PC-3 (cell line): ENCODE data around the gene KRTAP10-7. TPM values are rescaled to one million over a fixed set of nuclear protein-coding genes. Genes with fewer than 3 reads are reported as not detected.
"Not testable (repeated sequence)": the region's sequence is repeated elsewhere in the genome, so short reads cannot be mapped to it uniquely, and the experiment has no call there.

Experiments
- ATAC-seq: fragments of 200-7000 bp; cut with Tn5 transposase; 2 replicates; pipeline ENCODE4 v1.9.1; 2020; ENCODE audit warnings: mild to moderate bottlenecking, moderate library complexity
- BruUV-seq: library from RNA; stranded (reverse); fragments of 400-500 nt; replicated peaks from 2 replicates; lab custom pipeline; 2021; lab: Mats Ljungman, UMichigan
- CTCF ChIA-PET: fragments of 300-600 bp; sonication (Branson Sonifier 250); formaldehyde crosslinking; loops from one replicate; lab custom pipeline; 2022; ENCODE audit warnings: antibody characterized with exemption; lab: Charles Lee
- POLR2A ChIA-PET: fragments of 300-600 bp; sonication (Branson Sonifier 250); formaldehyde crosslinking; loops from one replicate; lab custom pipeline; 2022; ENCODE audit warnings: antibody characterized with exemption; ENCODE audit not compliant: unreplicated experiment; lab: Charles Lee
- DNase-seq: peaks from one replicate; pipeline ENCODE4 v3.0.0-alpha.2; 2015
- H2AFZ ChIP-seq: fragments of 300-600 bp; sonication (generic); 2 replicates; pipeline ENCODE4 v1.6.0; 2016; ENCODE audit warnings: antibody characterized with exemption, low read length
- H3F3A ChIP-seq: fragments of 300-600 bp; sonication (generic); one replicate; pipeline ENCODE4 v1.6.0; 2017; ENCODE audit warnings: antibody characterized with exemption, low read length, control low read depth, mild to moderate bottlenecking; ENCODE audit not compliant: unreplicated experiment
- H3K27ac ChIP-seq: fragments of 300-600 bp; sonication (generic); 2 replicates; pipeline ENCODE4 v1.5.1; 2016; ENCODE audit warnings: mild to moderate bottlenecking, low read length
- H3K27me3 ChIP-seq: fragments of 300-600 bp; sonication (generic); 2 replicates; pipeline ENCODE4 v1.6.1; 2016; ENCODE audit warnings: low read length, mixed read lengths
- H3K36me3 ChIP-seq: fragments of 300-600 bp; sonication (generic); 2 replicates; pipeline ENCODE4 v1.6.1; 2016; ENCODE audit warnings: low read depth, mixed run types, low read length, mixed read lengths
- H3K4me1 ChIP-seq: fragments of 300-600 bp; sonication (generic); 2 replicates; pipeline ENCODE4 v1.5.1; 2016; ENCODE audit warnings: low read length; ENCODE audit not compliant: insufficient read depth
- H3K4me2 ChIP-seq: fragments of 300-600 bp; sonication (generic); 2 replicates; pipeline ENCODE4 v1.6.0; 2016; ENCODE audit warnings: low read length
- H3K4me3 ChIP-seq: fragments of 300-600 bp; sonication (generic); 2 replicates; pipeline ENCODE4 v1.5.1; 2016; ENCODE audit warnings: mild to moderate bottlenecking, low read length, mixed read lengths
- H3K79me2 ChIP-seq: fragments of 300-600 bp; sonication (generic); 2 replicates; pipeline ENCODE4 v1.6.1; 2017; ENCODE audit warnings: low read length, mixed read lengths
- H3K9ac ChIP-seq: fragments of 300-600 bp; sonication (generic); 2 replicates; pipeline ENCODE4 v1.6.0; 2016; ENCODE audit warnings: mild to moderate bottlenecking, low read length
- H3K9me2 ChIP-seq: fragments of 300-600 bp; sonication (generic); replicated peaks from 2 replicates; pipeline ENCODE4 v1.6.1; 2016; ENCODE audit warnings: mixed run types, low read length, mixed read lengths
- H3K9me3 ChIP-seq: fragments of 300-600 bp; sonication (generic); 2 replicates; pipeline ENCODE4 v1.6.1; 2016; ENCODE audit warnings: low read length, mixed read lengths
- H4K20me1 ChIP-seq: fragments of 300-600 bp; sonication (generic); 2 replicates; pipeline ENCODE4 v1.6.1; 2016; ENCODE audit warnings: low read length, mixed read lengths
- EZH2 ChIP-seq: fragments of 300-600 bp; sonication (generic); IDR thresholded peaks from one replicate; pipeline ENCODE4 v1.6.1; 2017; ENCODE audit warnings: antibody characterized with exemption, mild to moderate bottlenecking, low read length; ENCODE audit not compliant: unreplicated experiment
- EZH2phosphoT487 ChIP-seq: fragments of 300-600 bp; sonication (generic); IDR thresholded peaks from 2 replicates; pipeline ENCODE4 v1.6.1; 2018; ENCODE audit warnings: mild to moderate bottlenecking, antibody characterized with exemption, low read length, borderline replicate concordance
- intact Hi-C: fragments of 100-400 bp; cut with micrococcal nuclease; formaldehyde crosslinking; loops from 2 replicates; pipeline ENCODE4 v1.9.0; 2023
- total RNA-seq: library from RNA; depleted of rRNA; stranded (reverse); fragments of >200 nt; gene quantifications from 2 replicates; pipeline ENCODE4 v1.2.3, GENCODE V29; 2014
- TF ChIP-seq, protein P1 (sequence below): fragments of 300-600 bp; sonication (generic); conservative IDR thresholded peaks from 2 replicates; pipeline ENCODE4 v1.5.1; 2017; ENCODE audit warnings: antibody characterized with exemption, low read depth, mild to moderate bottlenecking, low read length

The KRTAP10-7 gene
- total RNA-seq, 1 experiment from 2014 or later, result not detected

DNA sequence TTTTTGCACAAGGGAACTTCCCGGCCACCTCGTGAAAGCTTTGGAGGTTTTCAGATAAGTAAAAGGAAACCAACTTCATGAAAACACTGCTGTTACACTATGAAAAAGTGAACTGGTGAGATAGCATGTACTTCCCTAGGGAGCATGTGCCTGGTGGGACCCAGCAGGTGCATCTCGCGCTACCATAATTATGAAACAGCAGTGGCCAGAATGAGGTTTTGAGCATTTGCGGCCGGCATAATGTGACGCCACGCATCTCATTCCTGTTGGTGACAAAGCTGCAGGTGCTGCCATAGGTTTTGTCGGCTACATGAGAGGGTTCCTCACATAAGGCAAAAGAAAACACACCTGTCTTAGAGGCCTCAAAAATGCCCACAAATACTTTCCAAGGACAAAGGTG, 43.5 kb upstream of the KRTAP10-7 start:
- DNase-seq, result no peak
- POLR2A ChIA-PET, result no interaction called here
- H3K9me3 ChIP-seq, result no peaks in the 10 kb centered on the region
- H3K9ac ChIP-seq, result no peak overlapping the region
- H3K9me2 ChIP-seq, result no peaks in the 10 kb centered on the region
- H3K36me3 ChIP-seq, result no peaks in the 10 kb centered on the region
- ATAC-seq, result no peak
- H3K4me2 ChIP-seq, result no peak overlapping the region
- H3F3A ChIP-seq, result no peaks in the 10 kb centered on the region
- CTCF ChIA-PET, result no interaction called here
- H3K4me1 ChIP-seq, result no peaks in the 10 kb centered on the region
- no peak overlapping the region for H2AFZ ChIP-seq
- H3K27me3 ChIP-seq, result no peaks in the 10 kb centered on the region
- TF ChIP-seq, protein P1, sequence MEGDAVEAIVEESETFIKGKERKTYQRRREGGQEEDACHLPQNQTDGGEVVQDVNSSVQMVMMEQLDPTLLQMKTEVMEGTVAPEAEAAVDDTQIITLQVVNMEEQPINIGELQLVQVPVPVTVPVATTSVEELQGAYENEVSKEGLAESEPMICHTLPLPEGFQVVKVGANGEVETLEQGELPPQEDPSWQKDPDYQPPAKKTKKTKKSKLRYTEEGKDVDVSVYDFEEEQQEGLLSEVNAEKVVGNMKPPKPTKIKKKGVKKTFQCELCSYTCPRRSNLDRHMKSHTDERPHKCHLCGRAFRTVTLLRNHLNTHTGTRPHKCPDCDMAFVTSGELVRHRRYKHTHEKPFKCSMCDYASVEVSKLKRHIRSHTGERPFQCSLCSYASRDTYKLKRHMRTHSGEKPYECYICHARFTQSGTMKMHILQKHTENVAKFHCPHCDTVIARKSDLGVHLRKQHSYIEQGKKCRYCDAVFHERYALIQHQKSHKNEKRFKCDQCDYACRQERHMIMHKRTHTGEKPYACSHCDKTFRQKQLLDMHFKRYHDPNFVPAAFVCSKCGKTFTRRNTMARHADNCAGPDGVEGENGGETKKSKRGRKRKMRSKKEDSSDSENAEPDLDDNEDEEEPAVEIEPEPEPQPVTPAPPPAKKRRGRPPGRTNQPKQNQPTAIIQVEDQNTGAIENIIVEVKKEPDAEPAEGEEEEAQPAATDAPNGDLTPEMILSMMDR, result no peak
- TF ChIP-seq EZH2phosphoT487 (no peak), EZH2 (no peak)
- intact Hi-C loops, result no loop called here
- no peaks in the 10 kb centered on the region for H3K79me2 ChIP-seq
- H3K27ac ChIP-seq, result no peak overlapping the region
- BruUV-seq, result no TSS peak
- no peaks in the 10 kb centered on the region for H4K20me1 ChIP-seq
- H3K4me3 ChIP-seq, result no peak overlapping the region

DNA sequence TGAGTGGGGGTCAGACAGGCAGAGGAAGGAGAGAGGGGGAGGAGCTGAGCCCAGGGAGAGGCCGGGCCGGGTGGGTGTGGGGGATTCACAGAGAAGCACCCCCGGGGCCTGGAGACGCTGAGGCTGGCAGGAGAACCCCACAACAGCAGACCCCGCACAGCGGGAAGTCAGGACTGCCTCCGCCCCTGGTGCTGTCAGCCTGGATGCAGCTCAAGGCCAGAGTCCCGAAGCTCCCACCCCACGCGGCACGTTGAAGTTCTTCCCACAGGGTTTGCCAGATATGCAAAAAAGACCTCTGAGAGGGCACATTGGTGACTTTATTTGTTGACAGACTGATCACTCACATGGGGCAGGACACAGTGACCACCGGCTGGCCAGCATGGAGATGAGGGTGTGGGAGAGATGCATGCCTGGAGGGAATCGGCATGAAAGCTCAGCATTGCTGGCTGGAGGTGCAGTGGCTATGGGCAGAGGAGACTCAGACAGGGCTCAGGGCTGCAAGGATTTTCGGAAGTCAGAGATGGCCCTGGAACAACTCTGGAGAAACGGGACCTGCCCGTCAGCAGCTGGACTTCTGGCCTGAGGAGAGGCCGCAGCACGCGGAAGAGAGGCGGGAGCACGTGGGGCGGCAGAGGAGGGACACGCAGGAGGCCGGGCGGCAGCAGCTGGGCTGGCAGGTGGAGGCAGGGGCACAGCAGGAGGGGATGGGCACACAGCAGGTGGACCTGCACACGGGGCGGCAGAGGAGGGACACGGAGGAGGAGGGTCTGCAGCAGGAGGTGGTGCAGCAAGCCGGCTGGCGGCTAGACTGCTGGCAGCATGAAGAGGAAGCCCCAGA, 42.7 kb upstream of the KRTAP10-7 start:
- no TSS peak for BruUV-seq
- H3K4me1 ChIP-seq, result no peaks in the 10 kb centered on the region
- no peak overlapping the region for H3K27ac ChIP-seq
- no peaks in the 10 kb centered on the region for H4K20me1 ChIP-seq
- no peaks in the 10 kb centered on the region for H3K9me2 ChIP-seq
- DNase-seq (no peak), ATAC-seq (no peak)
- no peaks in the 10 kb centered on the region for H3K79me2 ChIP-seq
- no peak overlapping the region for H2AFZ ChIP-seq
- ChIA-PET POLR2A (no interaction called here), CTCF (no interaction called here)
- H3K4me3 ChIP-seq, result no peak overlapping the region
- no peak overlapping the region for H3K4me2 ChIP-seq
- intact Hi-C loops, result no loop called here
- TF ChIP-seq, protein P1, result no peak
- TF ChIP-seq EZH2phosphoT487 (no peak), EZH2 (no peak)
- no peaks in the 10 kb centered on the region for H3K9me3 ChIP-seq
- H3K36me3 ChIP-seq, result no peaks in the 10 kb centered on the region
- no peaks in the 10 kb centered on the region for H3F3A ChIP-seq
- H3K9ac ChIP-seq, result no peak overlapping the region
- no peaks in the 10 kb centered on the region for H3K27me3 ChIP-seq

DNA sequence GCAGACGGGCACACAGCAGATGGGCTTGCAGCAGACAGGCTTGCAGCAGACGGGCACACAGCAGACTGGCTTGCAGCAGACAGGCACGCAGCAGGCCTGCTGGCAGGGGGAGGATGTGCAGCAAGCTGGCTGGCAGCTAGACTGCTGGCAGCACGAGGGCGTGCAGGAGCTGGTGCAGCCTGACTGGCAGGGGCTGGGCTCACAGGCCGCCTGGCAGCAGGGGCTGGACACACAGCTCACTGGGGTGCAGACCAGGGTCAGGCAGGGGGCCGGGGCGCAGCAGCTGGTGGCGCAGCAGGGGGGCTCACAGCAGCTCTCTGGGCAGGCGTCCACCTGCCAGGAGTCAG, 42.1 kb upstream of the KRTAP10-7 start:
- H3K36me3 ChIP-seq, H3K27me3 ChIP-seq, H3K4me3 ChIP-seq, H3K4me2 ChIP-seq, H4K20me1 ChIP-seq, H3F3A ChIP-seq, intact Hi-C loops, H3K27ac ChIP-seq, H3K9me3 ChIP-seq, ATAC-seq, H3K9ac ChIP-seq, H2AFZ ChIP-seq, BruUV-seq, CTCF ChIA-PET, DNase-seq, H3K79me2 ChIP-seq, H3K4me1 ChIP-seq, POLR2A ChIA-PET, H3K9me2 ChIP-seq: not testable (repeated sequence)
